Neural progenitor cell (in vitro differentiated cells): ENCODE results near the gene RLBP1.

Experiments
- CTCF ChIP-seq: fragments of 200-600 bp; sonication (generic); IDR thresholded peaks from 2 replicates; pipeline ENCODE4 v1.5.1; 2017; ENCODE audit warnings: antibody characterized with exemption, mild to moderate bottlenecking
- EZH2 ChIP-seq: fragments of 200-600 bp; sonication (generic); IDR thresholded peaks from 2 replicates; pipeline ENCODE4 v1.6.1; 2017; ENCODE audit warnings: antibody characterized with exemption, mild to moderate bottlenecking, moderate library complexity

GRCh38 chr15:89187986-89188514 lies 33.3 kb downstream of the RLBP1 start:
- TF ChIP-seq CTCF = no peak
- TF ChIP-seq EZH2 = no peak
